SW480 (cell line): ENCODE results near the gene FAM187B.
"Not testable (repeated sequence)": the region's sequence is repeated elsewhere in the genome, so short reads cannot be mapped to it uniquely, and the experiment has no call there.

Experiments
- DNase-seq: peaks from one replicate; pipeline ENCODE4 v3.0.0-alpha.2; 2016; ENCODE audit warnings: low spot score

Gene FAM187B

DNA sequence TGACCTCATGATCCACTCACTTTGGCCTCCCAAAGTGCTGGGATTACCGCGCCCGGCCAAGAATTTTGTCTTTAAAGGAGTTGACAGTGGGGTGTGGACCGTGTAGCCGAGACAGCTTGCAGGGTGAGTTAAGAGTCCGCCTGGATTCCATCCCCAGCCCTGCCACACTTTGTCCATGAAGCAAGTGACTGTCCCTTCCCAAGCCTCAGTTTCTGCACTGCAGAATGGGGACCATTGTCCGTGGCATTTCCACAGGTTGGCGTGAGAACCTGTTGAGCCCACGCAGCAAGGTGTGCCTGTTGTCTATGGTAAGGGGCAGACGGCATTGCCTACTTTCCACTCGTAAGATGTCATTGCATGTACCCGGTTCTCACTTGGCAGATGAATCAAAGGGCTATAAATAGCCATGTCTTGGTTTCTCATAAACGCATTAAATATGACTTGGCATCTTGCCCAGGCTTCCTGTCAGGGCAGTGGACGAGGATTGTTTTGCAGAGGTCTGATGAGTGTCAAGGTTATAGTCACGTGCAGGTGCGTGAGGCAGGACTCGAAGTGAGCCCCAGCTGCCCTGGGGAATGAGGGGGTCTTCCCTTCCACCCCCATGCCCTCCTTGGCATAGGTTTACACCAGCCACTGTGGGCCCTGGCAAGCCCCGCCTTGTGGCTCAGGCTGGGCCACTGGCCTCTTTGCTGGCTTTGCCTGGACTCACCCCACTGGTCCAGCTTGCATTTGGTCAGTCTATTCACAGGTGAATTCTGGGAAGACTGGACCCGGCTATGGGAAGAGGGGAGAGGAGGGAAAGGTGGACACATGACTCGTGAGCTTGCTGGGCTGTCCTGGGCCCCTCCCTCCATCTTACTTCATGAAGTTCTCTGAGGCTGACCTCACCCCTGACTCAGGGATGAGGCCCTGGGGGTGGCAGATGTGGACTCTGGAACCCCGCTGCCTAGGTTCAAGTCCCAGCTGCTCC lies 14.6 kb downstream of the FAM187B start:
- DNase-seq, result peak; percentile 93

GRCh38 chr19:35212241-35212640 lies 16.3 kb downstream of the FAM187B start:
- no peak for DNase-seq

DNA sequence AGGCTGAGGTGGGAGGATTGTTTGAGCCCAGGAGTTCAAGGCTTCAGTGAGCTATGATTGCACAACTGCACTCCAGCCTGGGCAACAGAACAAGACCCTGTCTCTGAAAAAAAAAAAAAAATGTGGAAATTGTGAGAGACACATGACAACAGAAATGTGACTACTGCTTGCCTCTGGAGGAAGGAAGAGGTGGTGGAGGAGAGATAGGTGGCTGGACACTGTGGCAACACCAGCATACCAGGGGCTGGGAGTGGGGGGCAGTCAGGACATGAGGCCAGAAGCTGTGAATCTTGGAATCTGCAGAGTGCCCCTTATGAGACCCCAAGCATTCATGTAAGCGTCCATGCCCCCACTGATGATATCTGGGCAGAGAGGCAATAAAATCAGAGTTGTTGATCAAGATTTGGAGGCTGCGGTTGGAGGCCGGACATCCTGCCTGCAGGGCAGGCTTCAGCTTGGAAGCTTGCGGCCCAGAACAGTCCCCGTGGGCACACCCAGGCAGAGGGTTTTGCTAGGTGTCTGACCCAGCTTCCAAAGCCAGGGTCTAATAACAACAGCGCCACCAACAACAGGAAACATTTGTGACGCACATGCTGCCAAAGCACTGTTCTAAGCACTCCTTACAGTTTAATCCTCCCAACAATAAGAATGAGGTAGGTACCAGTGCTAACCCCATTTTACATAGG lies 16.9 kb downstream of the FAM187B start:
- DNase-seq, result no peak

- DNase-seq, result no peak
Measured at GRCh38 chr19:35209646-35210045, 18.9 kb downstream of the FAM187B start.

- no peak for DNase-seq
Measured at GRCh38 chr19:35208121-35208520, 20.4 kb downstream of the FAM187B start.

DNA sequence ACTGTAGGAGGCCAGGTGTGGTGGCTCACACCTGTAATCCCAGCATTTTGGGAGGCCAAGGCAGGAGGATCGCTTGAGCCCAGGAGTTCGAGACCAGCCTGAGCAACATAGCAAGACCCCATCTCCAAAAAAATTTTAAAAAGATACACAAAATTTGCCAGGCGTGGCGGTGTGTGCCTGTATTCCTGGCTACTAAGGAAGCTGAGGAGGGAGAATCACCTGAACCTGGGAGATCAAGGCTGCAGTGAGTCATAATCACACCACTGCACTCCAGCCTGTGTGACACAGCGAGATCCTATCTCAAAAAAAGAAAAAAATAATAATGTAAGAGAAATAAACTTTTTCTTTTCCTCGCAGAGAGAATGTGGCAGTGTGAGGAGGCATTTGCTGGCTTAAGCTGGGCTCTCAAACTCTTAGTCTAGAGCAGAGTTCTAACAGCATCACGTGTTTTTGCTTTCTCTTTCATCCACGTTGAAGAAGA lies 21.1 kb downstream of the FAM187B start:
- no peak for DNase-seq

DNA sequence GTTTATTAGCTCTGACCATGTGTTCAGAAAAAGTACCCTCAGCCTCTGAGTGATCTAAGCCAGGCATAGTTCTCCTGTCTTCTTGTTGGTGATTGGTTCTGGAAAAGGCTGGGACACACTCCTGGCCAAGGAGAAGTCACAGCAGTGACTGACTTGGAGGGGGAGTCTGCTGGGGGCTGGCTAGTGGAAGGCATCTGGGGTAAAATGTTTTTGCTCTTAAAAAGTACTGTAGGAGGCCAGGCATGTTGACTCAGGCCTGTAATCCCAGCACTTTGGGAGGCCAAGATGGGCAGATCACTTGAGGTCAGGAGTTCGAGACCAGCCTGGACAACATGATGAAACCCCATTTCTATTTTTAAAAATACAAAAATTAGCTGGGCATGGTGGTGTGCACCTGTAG lies 21.7 kb downstream of the FAM187B start:
- DNase-seq, result no peak

DNA sequence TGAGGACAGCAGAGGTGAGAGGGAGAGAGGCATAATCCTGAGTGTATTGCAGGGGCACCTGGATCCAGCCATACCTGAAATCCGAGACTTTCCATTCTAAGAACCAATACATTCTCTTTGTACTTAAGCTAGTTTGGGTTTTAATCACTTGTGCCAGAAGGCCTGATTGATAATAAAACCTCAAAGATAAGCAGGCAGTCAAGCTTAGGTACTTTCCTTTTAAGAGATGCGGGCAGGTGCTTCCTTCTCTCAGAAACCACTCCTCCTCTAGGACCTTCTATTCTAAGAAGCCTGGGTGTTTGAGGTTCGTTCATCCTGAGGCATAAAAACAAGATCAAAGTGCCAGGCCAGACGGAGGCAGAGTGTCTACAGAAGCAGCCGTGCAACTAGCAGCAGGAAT lies 22.2 kb downstream of the FAM187B start:
- no peak for DNase-seq

GRCh38 chr19:35205733-35206323 lies 22.7 kb downstream of the FAM187B start:
- no peak for DNase-seq

DNA sequence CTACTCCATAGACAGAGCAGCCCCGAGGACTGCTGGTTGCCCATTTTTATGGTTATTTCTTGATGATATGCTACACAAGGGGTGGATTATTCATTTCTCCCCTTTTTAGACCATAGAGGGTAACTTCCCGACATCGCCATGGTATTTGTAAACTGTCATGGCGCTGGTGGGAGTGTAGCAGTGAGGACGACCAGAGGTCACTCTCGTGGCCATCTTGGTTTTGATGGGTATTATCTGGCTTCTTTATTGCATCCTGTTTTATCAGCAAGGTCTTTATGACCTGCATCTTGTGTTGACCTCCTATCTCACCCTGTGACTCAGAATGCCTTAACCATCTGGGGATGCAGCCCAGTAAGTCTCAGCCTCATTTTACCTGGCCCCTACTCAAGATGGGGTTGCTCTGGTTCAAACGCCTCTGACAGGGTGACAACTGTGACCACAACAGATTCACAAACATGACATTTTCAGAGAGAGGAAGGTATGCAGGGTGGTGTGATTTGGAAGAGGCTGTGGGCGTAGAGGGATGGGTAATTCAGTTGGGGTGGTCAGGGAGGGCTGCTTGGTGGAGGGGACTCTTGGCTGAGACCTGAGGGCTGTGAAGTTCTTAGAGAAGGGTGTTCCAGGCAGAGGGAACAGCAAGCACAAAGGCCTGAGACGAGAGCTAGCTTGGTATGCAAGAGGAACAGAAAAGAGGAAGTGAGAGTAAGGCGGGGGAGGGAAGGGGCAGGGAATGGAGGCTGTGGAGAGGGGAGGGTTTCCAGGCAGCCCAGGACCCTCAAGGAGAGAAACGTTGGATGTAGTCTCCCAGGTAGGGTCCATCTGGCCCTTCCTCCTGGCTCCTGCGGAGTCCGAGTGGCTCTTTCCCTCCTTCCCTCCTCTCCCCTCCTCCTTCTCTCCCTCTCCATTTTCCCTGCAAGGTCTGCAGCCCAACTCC lies 23.5 kb downstream of the FAM187B start:
- DNase-seq, result no peak

DNA sequence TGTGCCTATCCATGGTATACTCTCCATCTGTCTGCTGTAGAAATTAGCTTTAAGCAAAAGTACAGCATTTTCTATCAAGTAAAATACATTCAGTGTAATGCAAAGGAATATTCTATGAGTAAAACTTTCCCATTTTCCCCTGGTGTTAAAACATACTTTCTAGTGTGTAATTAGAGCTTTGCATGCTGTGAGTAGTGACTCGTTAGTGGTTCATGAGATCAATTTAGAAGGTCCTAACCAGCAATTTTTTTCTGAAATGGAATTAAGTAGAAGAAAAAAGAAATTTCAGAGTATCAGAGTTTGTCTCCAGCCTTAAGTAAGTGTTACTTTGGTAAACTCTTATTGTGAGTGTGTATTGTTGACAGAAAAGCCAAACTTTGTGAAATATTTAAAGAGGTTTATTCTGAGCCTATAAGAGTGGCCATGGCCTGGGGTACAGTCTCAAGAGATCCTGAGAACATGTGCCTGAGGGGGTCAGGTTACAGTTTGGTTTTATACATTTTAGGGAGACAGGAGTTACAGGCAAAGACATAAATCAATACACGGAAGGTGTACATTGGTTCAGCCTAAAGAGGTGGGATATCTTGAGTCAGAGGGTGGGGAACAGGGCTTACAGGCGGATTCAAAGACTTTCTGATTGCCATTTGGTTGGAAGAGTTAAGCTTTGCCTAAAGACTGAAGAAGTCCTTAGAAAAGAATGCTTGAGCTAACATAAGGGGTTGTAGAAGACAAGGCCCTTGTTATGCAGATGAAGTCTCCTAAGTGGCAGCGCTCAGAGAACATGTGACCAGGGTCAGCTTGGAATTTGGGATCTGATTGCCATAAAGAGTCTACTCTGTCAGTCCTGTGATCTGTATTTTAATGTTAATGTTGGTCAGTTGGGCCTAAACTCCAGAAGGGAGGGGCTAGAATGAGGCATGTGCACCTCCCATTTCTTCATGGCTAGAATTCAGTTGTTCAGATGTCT lies 25.5 kb downstream of the FAM187B start:
- DNase-seq, result no peak

DNA sequence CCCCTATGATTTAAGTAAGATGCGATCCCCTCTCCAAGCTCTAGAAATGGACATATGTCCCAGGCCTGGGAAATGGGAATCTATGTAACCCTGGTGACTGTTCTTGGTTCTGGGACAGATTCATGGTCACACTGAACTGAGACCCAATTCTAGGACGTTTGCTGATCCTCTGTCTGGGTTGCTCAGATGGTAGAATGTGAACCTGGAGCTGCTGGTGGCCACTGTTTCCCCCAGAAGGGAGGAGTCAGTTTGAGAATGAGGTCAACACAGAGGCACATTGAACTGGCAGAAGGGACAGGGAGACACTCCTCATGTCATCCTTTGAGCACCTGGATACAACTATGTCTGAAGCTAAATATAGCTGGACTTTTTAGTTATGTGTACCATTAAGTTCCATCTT lies 29.1 kb downstream of the FAM187B start:
- DNase-seq, result no peak

- not testable (repeated sequence) for DNase-seq
Measured at GRCh38 chr19:35196861-35197260, 31.7 kb downstream of the FAM187B start.

- DNase-seq, result no peak
Measured at GRCh38 chr19:35195830-35196229, 32.7 kb downstream of the FAM187B start.

DNA sequence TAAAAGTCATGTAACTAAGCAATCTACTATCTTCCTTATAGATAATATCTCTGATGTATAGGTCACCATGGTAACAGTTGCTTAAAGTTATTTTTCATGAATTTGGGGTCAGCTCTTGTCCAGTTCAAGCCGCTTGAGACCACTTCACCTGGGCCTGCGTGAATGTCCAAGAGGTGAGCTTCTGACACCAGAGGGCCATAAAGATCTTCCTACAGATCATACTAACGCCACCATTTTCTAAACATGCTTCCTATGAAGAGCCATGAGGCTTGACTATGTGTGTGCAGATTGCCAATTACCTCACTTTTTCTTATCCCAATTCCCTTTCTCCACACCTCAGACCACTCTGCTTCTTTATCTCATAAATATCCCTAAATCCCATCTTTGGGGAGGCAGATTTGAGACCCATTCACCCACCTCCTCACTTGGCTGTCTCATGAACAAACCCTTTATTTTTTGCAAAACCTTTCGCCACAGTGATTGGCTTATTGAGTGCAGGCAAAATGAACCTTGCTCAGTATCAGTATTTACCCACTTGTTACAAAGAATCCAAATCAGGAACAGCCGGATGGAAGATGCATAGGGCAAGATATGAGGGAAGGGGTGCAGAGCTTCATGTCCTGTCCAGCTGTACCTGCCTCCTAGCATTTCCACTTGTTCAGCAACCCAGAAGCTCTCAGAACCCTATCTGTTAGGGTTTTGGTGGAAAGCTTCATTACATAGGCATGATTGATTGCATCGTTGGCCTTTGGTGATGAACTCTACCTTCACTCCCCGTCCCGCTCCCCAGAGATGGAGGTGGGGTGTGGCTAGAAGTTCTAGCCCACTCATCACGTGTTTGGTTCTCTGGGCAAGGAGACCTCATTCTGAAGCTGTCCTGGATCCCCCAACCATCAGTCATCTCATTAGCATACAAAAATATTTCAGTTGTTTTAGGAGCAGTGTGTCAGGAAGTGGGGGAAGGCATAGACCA lies 34.2 kb downstream of the FAM187B start:
- DNase-seq, result no peak

DNA sequence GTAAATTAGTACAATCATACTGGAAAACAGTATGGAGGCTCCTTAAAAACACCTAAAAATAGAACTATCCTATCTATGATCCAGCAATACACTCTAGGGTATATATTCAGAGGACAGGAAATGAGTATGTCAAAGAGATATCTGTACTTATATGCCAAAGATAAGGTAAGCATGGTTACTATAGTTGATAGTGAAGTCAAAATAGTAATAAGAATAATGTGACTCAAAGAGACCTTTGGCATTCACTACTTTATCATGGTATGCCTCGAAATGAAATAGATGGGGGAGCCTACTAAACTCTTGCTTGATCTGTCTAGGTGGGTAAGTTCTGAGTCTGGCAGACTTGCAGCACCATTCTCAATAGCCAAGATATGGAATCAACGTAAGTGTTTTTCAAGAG lies 43.7 kb downstream of the FAM187B start:
- no peak for DNase-seq

DNA sequence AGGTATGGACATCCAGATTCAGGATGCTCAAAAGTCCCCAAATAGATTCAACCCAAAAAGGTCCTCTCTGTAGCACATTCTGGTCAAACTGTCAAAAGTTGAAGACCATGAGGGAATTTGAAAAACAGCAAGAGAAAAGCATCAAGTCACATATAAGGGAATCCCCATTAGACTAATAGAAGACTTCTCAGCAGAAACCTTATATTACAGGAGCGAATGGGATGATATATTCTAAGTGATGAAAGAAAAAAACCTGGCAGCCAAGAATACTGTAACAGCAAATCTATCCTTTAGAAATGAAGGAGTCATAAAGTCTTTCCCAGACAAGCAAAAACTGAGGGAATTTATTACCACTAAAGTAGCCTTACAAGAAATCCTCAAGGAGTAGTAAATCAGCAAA lies 44.3 kb downstream of the FAM187B start:
- no peak for DNase-seq

DNA sequence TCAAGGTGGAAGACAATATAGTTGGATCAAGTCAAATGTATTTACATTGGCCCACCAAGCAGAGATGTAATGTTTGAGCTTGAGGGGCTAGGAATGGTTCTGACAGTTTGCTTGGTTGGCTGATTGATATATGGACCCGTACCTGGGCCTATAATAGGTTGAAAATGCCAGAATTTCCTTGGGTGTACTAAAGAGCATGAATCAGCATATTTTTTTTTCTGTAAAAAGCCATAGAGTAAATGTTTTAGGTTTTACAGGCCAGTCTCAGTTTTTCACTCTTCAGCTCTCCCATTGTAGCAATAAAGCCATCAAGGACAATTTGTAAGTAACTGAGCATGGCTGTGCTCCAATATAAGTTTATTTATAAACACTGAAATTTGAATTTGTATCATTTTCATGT lies 47.2 kb downstream of the FAM187B start:
- no peak for DNase-seq

DNA sequence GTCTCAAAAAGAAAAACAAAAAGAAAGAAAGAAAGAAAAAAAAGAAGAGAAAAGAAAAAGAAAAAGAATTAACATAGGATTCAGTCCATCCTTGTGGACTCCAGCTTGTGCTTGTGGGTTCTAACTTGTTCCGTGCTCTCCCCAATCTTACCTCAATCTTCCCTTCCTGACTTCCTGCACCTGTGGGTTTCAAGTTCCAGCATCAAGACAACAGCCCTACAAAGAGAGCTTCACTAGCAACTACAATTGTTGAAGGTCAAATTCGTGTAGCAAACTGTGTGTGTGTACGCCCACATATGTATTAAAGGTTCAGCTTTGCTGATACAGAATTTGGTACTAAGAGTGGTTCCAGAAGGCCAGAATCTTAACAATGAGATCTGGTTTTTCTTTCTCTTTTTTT lies 48.7 kb downstream of the FAM187B start:
- DNase-seq, result no peak
